GM19099 (cell line): ENCODE measurements around the gene VTI1A.

Experiments
- POLR2A ChIP-seq: IDR thresholded peaks from 3 replicates; pipeline ENCODE4 v1.6.1; 2011; ENCODE audit warnings: low read depth; ENCODE audit not compliant: insufficient read length; ENCODE audit errors: extremely low read depth

VTI1A gene

GRCh38 chr10:112615269-112615668 is 168.3 kb downstream of the VTI1A start:
- no peak for TF ChIP-seq POLR2A

GRCh38 chr10:112616647-112617046 is 169.6 kb downstream of the VTI1A start:
- no peak for TF ChIP-seq POLR2A

GRCh38 chr10:112618814-112619213 is 171.8 kb downstream of the VTI1A start:
- no peak for TF ChIP-seq POLR2A

GRCh38 chr10:112619556-112619955 is 172.5 kb downstream of the VTI1A start:
- TF ChIP-seq POLR2A, result no peak

- no peak for TF ChIP-seq POLR2A
Measured at GRCh38 chr10:112622786-112623185, 175.8 kb downstream of the VTI1A start.

- no peak for TF ChIP-seq POLR2A
Measured at GRCh38 chr10:112624546-112625048, 177.6 kb downstream of the VTI1A start.

GRCh38 chr10:112628951-112629609 is 182.1 kb downstream of the VTI1A start:
- no peak for TF ChIP-seq POLR2A

- TF ChIP-seq POLR2A, result no peak
Measured at GRCh38 chr10:112631501-112632400, 184.7 kb downstream of the VTI1A start.

GRCh38 chr10:112634096-112634830 is 187.2 kb downstream of the VTI1A start:
- TF ChIP-seq POLR2A, result no peak

- TF ChIP-seq POLR2A, result no peak
Measured at GRCh38 chr10:112637901-112638300, 190.9 kb downstream of the VTI1A start.

- TF ChIP-seq POLR2A, result no peak
Measured at GRCh38 chr10:112639298-112639697, 192.3 kb downstream of the VTI1A start.

GRCh38 chr10:112640638-112641037 is 193.6 kb downstream of the VTI1A start:
- no peak for TF ChIP-seq POLR2A

- TF ChIP-seq POLR2A, result no peak
Measured at GRCh38 chr10:112643600-112644264, 196.7 kb downstream of the VTI1A start.

- TF ChIP-seq POLR2A, result no peak
Measured at GRCh38 chr10:112644265-112644645, 197.2 kb downstream of the VTI1A start.

- no peak for TF ChIP-seq POLR2A
Measured at GRCh38 chr10:112649006-112649821, 202.2 kb downstream of the VTI1A start.

GRCh38 chr10:112649822-112650152 is 202.8 kb downstream of the VTI1A start:
- no peak for TF ChIP-seq POLR2A
